SU-DHL-6 (cell line): Measurements from ENCODE around the gene IRAK1.

Source experiments
- H2AFZ ChIP-seq: fragments of 200-600 bp; sonication (generic); 2 replicates; pipeline ENCODE4 v1.6.1; 2014; ENCODE audit warnings: low read depth, mild to moderate bottlenecking, moderate library complexity, mixed read lengths, antibody characterized with exemption, low read length; ENCODE audit not compliant: severe bottlenecking
- H3F3A ChIP-seq: fragments of 200-600 bp; shearing (Covaris generic); 2 replicates; pipeline ENCODE4 v1.6.0; 2016; ENCODE audit warnings: antibody characterized with exemption, mild to moderate bottlenecking; ENCODE audit not compliant: insufficient read depth
- H3K27ac ChIP-seq: fragments of 200-600 bp; sonication (generic); 2 replicates; pipeline ENCODE4 v1.5.1; 2016; ENCODE audit warnings: low read depth, mild to moderate bottlenecking, low read length, moderate library complexity, mixed read lengths
- H3K27me3 ChIP-seq: fragments of 200-600 bp; sonication (generic), shearing (Covaris generic); 2 replicates; pipeline ENCODE4 v1.6.0; 2014; ENCODE audit warnings: mild to moderate bottlenecking, low read length
- H3K36me3 ChIP-seq: fragments of 200-600 bp; sonication (generic); 2 replicates; pipeline ENCODE4 v1.6.1; 2014; ENCODE audit warnings: mild to moderate bottlenecking, low read length, mixed read lengths
- H3K4me2 ChIP-seq: fragments of 300-600, 200-600 bp; shearing (Covaris generic), sonication (generic); 2 replicates; pipeline ENCODE4 v1.6.0; 2014; ENCODE audit warnings: low read length, low read depth, mild to moderate bottlenecking; ENCODE audit not compliant: poor library complexity, severe bottlenecking
- H3K4me3 ChIP-seq: fragments of 200-600 bp; sonication (generic); 2 replicates; pipeline ENCODE4 v1.5.1; 2014; ENCODE audit warnings: antibody characterized with exemption, low read length, mild to moderate bottlenecking, mixed read lengths; ENCODE audit not compliant: insufficient read depth, poor library complexity, severe bottlenecking
- H3K79me2 ChIP-seq: fragments of 200-600 bp; sonication (generic); 2 replicates; pipeline ENCODE4 v1.6.1; 2014; ENCODE audit warnings: mild to moderate bottlenecking, low read length, moderate library complexity; ENCODE audit not compliant: insufficient read depth
- H3K9ac ChIP-seq: fragments of 200-600 bp; sonication (generic); 2 replicates; pipeline ENCODE4 v1.7.0; 2014; ENCODE audit warnings: mild to moderate bottlenecking, low read length
- H3K9me2 ChIP-seq: fragments of 200-600 bp; sonication (generic); replicated peaks from 2 replicates; pipeline ENCODE4 v1.6.1; 2014; ENCODE audit warnings: low read length; ENCODE audit not compliant: insufficient read depth
- H3K9me3 ChIP-seq: fragments of 200-600 bp; sonication (generic); 2 replicates; pipeline ENCODE4 v1.6.1; 2014; ENCODE audit warnings: low read length, mixed read lengths; ENCODE audit not compliant: insufficient read depth
- H4K20me1 ChIP-seq: fragments of 200-600 bp; sonication (generic); 2 replicates; pipeline ENCODE4 v1.6.1; 2014; ENCODE audit warnings: low read depth, mild to moderate bottlenecking, antibody characterized with exemption, low read length, moderate library complexity, mixed read lengths
- CTCF ChIP-seq: fragments of 200-600 bp; sonication (generic); IDR thresholded peaks from one replicate; pipeline ENCODE4 v1.5.1; 2017; ENCODE audit warnings: antibody characterized with exemption, mild to moderate bottlenecking, low read length, moderate library complexity; ENCODE audit not compliant: insufficient read depth, poor library complexity, severe bottlenecking
- EZH2phosphoT487 ChIP-seq: fragments of 200-600 bp; sonication (generic), shearing (Covaris generic); conservative IDR thresholded peaks from 2 replicates; pipeline ENCODE4 v1.6.1; 2018; ENCODE audit warnings: mild to moderate bottlenecking, antibody characterized with exemption, low read length, moderate library complexity, mixed read lengths

Gene IRAK1

GRCh38 chrX:154012336-154012991, 7.2 kb downstream of the IRAK1 start:
- no peaks in the 10 kb centered on the region for H3F3A ChIP-seq
- H2AFZ ChIP-seq: no peak overlapping the region
- TF ChIP-seq EZH2phosphoT487: no peak
- TF ChIP-seq CTCF: no peak
- no peaks in the 10 kb centered on the region for H3K9me2 ChIP-seq
- H3K36me3 ChIP-seq: no peaks in the 10 kb centered on the region
- no peaks in the 10 kb centered on the region for H3K79me2 ChIP-seq
- H3K4me3 ChIP-seq: no peak overlapping the region
- H3K4me2 ChIP-seq: no peak overlapping the region
- no peaks in the 10 kb centered on the region for H3K27me3 ChIP-seq
- H3K27ac ChIP-seq: no peak overlapping the region
- no peaks in the 10 kb centered on the region for H4K20me1 ChIP-seq
- no peak overlapping the region for H3K9ac ChIP-seq
- no peaks in the 10 kb centered on the region for H3K9me3 ChIP-seq

GRCh38 chrX:154011376-154012335, 8.0 kb downstream of the IRAK1 start:
- H4K20me1 ChIP-seq: no peaks in the 10 kb centered on the region
- no peak overlapping the region for H3K9ac ChIP-seq
- no peak overlapping the region for H3K27ac ChIP-seq

GRCh38 chrX:154010330-154011087, 9.2 kb downstream of the IRAK1 start:
- no peaks in the 10 kb centered on the region for H3F3A ChIP-seq
- H3K36me3 ChIP-seq: no peaks in the 10 kb centered on the region
- H3K27me3 ChIP-seq: no peaks in the 10 kb centered on the region
- no peak overlapping the region for H2AFZ ChIP-seq
- no peak overlapping the region for H3K9ac ChIP-seq
- no peaks in the 10 kb centered on the region for H3K9me3 ChIP-seq
- TF ChIP-seq EZH2phosphoT487: no peak
- TF ChIP-seq CTCF: no peak
- H3K4me2 ChIP-seq: no peak overlapping the region
- H3K9me2 ChIP-seq: no peaks in the 10 kb centered on the region
- H3K4me3 ChIP-seq: no peak overlapping the region
- no peaks in the 10 kb centered on the region for H3K79me2 ChIP-seq
- H4K20me1 ChIP-seq: no peaks in the 10 kb centered on the region
- H3K27ac ChIP-seq: no peak overlapping the region

More at GRCh38 chrX:154011376-154012335, 8.0 kb downstream of the IRAK1 start:
- H3K36me3 ChIP-seq: no peaks in the 10 kb centered on the region
- TF ChIP-seq EZH2phosphoT487: no peak
- no peak for TF ChIP-seq CTCF
- H3F3A ChIP-seq: no peaks in the 10 kb centered on the region
- H2AFZ ChIP-seq: no peak overlapping the region
- no peaks in the 10 kb centered on the region for H3K79me2 ChIP-seq
- no peak overlapping the region for H3K4me3 ChIP-seq
- no peaks in the 10 kb centered on the region for H3K9me3 ChIP-seq
- no peaks in the 10 kb centered on the region for H3K27me3 ChIP-seq
- H3K4me2 ChIP-seq: no peak overlapping the region
- H3K9me2 ChIP-seq: no peaks in the 10 kb centered on the region
